HG03135 (cell line): ENCODE data around the gene ASMTL.
"Not testable (repeated sequence)": the region's sequence is repeated elsewhere in the genome, so short reads cannot be mapped to it uniquely, and the experiment has no call there.

ENCODE experiments used
- ATAC-seq: cut with Tn5 transposase; IDR thresholded peaks from one replicate; pipeline ENCODE4 v1.9.1; 2021; ENCODE audit warnings: mild to moderate bottlenecking, moderate library complexity; ENCODE audit not compliant: unreplicated experiment

The ASMTL gene

DNA sequence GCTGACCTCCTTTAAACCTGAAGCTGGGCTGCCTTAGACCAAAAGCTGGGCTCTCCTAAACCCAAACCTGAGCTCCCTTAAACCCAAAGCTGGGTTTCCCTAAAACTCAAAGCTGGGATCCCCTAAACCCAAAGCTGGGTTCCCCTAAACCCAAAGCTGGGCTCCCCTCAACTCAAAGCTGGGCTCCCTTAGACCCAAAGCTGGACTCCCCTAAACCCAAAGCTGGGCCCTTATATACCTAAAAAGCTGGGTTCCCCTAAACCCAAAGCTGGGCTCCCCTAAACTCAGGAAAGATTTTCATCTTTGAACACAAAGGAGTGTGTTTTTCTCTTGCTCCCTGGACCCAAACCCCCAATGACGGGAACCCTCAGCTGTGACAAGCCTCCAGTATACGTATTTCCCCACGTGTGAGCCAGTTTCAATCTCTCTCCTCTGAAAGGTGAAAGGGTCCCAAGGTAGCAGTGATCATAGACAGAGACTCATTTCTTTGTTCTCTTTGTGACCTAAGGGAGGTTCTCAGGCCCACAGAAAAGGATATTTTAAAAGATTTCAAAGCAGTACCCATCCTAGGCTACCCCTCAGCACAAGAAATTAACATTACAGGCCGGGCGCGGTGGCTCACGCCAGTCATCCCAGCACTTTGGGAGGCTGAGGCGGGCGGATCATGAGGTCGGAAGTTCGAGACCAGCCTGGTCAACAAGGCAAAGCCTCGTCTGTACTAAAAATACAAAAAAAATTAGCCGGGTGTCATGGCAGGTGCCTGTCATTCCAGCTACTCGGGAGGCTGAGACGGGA lies 31.3 kb upstream of the ASMTL start:
- ATAC-seq: peak; percentile 46

DNA sequence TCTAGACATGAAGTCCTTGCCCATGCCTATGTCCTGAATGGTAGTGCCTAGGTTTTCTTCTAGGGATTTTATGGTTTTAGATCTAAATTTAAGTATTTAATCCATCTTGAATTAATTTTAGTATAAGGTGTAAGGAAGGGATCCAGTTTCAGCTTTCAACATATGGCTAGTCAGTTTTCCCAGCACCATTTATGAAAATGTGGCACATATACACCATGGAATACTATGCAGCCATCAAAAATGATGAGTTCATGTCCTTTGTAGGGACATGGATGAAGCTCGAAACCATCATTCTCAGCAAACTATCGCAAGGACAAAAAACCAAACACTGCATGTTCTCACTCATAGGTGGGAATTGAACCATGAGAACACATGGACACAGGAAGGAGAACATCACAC lies 29.8 kb upstream of the ASMTL start:
- ATAC-seq: not testable (repeated sequence)

DNA sequence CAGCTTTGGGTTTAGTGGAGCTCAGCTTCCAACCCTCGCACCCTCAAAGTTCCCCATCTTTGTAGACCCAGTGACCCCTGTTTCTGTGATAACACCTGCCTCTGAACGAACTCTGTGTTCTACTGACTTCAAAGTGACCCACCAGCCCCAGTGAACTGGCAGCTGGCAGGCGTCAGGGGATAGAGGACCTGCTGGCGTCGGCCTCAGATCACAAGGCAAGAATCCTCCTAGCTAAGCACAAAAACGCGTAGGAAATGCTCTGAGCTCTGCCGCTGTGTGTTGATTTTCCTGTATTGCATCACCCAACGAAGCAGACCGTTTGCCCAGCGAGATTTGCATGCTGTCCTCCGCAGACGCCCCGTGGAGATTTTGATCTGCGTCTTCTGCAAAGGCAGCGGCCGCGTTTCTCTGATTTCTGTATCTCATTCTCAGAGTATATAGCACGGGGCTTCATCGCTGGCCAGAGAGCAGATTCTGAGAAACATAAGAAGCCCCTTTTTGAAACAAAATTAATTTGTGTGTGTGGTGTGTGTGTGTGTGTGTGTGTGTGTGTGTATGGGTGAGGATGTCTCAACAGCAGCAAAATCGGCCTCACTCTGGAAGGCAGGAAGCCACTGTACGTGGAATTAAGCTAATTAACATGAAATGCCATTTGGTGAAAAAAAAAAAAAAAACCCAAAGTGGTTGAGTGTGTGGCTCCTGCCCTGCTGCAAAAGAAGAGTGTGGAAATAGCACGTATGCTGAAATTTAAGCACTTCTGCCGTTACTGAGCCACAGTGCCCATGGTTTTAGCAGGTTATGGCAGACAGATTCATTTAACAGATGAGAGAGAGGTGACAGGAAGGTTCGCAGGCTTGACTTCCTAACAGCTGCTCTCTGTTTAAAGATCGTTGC lies 29.2 kb upstream of the ASMTL start:
- peak; percentile 49 for ATAC-seq

DNA sequence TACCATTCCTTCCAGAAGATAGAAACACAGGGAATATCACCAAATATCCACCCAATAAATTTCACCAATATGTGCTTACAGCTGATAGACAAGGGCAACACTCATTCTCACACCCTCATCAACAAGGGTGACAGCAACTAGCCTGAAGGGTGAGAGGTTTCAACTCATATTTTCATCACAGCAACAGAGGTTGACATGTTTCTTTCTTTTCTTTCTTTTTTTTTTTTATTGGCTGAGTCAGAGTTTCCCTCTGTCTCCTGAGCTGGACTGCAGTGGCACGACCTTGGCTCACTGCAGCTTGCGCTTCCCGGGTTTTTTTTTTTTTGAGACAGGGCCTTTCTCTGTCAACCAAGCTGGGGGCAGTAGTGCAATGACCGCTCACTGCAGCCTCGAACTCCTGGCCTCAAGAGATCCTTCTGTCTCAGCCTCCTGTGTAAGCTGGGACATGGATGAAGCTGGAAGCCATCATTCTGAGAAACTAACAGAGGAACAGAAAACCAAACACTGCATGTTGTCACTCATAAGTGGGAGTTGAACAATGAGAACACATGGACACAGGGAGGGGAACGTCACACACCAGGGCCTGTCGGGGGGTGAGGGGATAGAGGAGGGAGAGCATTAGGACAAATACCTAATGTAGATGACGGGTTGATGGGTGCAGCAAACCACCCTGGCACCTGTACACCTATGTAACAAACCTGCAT lies 27.5 kb upstream of the ASMTL start:
- no peak for ATAC-seq

DNA sequence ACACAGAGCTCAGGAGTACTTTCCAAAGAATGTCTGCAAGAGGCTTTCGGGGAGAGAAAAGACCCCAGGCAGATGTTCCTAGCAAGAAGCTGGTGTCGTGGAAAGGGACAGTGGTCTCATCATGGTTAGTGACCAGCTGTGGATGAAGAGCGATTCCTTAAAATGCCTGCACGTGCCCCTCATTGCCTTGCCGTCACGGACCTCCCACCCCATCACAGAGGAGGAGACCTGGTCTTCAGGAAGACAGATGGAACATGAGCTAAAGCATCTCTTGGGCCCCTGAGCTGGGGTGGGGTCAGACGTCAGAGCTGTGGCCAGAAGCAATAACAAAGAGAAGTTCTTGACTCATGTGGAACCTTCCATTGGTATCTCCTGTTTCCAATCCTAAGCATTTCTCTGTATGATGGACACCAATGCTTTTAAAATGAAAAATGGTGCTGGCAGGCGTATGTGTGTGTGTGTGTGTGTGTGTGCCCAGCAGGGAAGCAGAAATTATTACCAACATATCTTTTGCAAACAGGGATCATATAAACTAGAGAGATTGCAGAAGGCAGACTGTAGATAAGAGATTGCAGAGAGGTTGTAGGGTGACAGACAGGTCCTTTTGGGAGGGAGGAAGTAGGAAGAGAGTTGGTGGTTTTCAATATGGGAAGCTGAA lies 25.2 kb upstream of the ASMTL start:
- ATAC-seq: no peak

DNA sequence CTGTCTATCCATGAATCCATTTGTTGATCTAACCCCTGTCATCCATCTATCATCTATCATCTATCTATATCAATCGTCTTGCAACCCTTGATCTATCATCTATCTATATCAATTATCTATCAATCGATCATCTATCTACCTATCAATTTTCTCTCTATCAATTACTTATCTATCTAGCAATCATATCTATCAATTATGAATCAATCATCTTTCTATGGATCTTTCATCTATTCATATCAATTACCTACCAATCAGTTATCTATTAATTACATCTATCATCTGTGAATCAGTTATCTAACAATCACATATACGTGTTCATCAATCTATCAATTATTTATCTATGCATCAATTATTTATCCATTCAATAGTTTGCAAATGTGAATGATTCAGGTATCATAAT lies 24.5 kb upstream of the ASMTL start:
- no peak for ATAC-seq

DNA sequence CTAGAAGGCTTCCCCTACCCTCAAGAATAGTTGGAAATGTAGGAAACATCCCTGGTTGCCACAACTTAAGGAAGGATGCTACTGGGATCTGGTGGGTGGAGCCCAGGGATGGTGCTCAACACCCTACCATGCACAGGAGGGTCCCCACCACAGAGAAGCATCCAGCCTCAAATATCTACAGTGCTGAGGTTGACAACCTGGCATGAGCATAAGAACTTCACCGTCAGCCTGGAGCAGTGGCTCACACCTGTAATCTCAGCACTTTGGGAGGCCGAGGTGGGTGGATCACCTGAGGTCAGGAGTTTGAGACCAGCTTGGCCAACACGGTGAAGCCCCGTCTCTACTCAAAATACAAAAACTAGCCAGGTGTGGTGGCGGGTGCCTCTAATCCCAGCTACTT lies 24.0 kb upstream of the ASMTL start:
- no peak for ATAC-seq

DNA sequence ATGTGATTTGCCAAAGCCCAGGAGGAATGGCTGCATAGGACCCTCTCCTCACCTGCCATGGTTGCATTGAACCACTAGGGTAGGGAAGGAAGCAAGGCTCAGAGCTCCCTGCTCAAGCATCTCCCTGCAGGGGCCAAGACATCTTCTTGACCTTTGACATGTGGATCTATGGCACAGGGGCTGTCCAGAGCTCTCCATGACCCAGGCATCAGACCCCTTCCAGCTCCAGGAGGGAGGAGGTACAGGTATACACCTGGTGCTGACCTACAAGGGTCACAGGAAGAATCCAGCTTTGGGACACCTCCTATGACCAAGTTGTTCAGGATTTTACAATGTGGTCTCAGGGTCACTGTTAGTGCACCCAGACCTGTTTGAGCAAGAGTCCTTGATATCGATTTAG lies 23.2 kb upstream of the ASMTL start:
- no peak for ATAC-seq

DNA sequence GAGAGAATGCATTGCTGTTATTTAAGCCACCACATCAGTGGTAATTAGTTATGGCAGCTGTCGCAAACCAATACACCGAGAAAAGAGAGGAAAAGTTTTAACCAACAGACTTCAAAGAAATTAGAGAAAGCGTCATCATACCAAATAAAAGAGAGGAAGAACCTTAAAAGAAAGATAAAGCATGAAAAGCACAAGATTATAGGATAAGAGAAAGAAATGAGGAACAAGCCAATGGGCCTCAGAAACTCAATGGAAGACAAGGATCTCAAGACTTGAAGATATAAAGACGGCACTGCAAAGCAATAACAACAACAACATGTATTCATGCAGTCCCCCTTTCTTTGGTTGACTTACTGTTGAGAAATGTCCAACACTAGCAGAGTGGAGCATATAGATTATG lies 22.8 kb upstream of the ASMTL start:
- ATAC-seq: no peak

DNA sequence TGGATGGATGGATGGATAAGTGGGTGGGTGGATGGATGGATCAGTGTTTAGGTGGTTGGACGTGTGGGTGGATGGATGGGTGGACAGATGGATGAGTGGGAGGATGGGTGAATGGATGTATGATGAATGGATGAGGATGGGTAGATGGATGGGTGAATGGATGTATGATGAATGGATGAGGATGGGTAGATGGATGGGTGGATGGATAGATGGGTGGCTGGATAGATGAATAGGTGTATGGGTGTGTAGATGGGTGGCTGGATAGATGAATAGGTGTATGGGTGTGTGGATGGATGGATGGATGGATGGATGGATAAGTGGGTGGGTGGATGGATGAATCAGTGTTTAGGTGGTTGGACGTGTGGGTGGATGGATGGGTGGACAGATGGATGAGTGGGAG lies 21.9 kb upstream of the ASMTL start:
- ATAC-seq: not testable (repeated sequence)

DNA sequence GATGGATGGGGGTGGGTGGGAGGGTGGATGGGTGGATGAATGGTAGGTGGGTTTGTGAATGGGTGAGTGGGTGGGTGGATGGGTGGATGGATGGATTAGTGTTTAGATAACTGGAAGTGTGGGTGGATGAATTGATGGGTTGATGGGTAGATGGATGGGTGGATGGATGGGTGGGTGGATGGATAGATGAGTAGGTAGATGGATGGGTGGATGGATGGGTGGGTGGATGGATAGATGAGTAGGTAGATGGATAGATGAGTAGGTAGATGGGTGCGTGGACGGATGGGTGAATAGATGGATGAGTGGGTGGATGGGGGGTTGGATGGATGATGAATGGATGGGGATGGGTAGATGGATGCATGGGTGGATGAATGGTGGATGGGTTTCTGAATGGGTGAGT lies 20.3 kb upstream of the ASMTL start:
- no peak for ATAC-seq

DNA sequence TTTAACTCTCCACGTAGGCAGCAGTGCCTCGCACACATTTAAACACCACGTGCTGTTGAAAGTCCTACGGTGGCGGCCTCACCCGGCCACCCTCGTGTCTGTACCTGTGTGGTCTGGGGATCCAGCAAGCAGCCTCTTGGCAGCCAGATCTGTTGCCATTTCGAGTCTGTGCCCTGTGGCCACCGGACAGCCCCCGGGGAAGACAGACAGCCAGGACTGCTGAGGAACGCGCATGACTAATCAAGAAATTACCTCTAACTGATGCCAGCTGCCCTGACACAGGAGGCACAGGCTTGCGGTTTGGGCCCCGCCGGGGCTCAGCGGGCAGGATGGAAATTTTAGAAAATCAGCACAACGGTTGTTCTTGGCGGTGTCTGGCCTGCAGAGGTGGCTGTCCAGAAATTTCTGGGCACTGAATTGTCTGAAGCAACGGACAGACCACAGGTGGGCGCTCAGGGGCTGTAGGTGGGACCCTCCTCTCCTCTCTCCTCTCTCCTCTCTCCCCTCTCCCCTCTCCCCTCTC lies 15.6 kb upstream of the ASMTL start:
- peak; percentile 33 for ATAC-seq

DNA sequence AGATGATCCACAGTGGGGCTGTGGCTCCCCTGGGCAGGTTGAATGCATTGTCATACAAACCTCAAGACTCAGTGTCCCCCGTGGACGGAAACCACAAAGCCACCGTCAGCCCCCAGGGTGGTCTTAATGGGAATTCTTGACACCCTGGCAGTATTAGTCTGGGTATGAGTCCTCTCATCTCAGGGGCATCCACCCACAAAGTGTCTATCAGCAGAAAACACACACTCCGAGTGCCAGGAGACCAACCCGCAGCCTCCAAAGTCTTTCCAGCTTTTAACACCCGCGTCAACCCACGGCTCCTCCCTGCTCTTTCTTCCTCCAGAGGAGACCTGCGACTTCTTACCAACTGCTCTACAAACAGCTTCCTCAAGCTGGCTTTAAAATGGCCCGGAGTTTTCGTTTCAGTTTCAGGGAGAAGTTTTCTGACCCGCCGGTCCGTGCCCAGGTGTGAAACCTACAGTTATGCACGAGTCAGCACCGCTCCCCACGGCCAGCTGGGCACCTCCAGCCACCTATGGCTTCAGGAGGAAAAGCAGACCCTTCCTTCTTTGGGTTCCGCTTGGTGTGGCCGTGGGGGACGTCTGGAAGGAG lies 14.4 kb upstream of the ASMTL start:
- ATAC-seq: peak; percentile 48

DNA sequence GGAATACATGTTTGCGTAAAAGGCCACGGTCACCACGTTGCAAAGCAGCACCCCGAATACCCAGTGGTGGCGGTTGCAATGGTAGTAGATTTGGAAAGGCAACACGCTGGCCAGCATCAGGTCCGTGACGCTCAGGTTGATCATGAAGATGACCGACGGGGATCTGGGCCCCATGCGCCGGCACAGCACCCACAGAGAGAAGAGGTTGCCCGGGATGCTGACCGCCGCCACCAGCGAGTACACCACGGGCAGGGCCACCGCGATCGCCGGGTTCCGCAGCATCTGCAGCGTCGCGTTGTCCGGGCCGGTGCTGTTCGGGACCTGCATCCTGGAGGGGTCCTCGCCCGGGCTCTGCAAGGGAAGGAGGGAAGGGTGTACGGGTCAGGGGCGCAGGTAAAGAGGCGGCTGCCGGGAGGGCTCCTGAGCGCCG lies 13.5 kb upstream of the ASMTL start:
- no peak for ATAC-seq

DNA sequence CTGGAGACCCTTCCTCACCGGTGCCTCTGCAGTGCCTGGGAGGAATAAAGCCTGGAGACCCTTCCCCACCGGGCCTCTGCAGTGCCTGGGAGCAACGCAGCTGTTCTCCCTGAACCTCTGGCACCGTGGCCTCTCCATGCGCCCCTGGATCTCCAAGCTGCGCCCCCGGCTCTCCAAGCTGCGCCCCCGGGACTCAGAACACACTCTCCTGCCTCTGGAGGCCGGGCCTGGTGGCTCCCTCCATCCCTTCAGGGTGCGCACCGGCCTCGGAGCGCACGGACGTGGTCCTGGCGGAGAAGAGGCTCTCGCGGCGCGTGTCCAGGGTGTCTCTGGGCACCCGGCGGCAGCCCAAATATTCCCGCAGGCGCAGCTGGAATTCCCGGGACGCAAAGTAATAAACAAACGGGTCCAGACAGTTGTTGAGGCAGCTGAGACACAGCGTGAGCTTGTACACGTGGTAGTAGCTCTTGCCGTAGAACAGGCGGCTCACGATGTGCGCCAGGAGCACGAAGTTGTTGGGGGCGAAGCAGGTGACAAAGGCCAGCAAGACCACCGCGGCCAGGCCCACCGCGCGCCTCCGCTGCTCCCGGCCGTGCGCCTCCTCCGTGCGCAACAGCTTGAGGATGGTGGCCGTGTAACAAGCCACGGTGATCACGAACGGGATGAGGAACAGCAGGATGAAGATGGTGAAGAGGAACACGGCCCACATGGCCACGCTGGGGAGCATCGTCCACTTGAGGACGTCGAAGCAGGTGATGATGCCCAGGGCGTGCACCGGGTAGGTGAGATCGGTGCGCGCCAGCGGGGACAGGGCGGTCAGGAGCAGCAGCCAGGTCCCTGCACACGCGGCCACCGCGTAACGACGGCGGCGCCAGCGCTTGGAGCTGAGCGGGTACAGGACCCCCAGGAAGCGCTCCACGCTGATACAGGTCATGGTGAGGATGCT lies 12.8 kb upstream of the ASMTL start:
- no peak for ATAC-seq

DNA sequence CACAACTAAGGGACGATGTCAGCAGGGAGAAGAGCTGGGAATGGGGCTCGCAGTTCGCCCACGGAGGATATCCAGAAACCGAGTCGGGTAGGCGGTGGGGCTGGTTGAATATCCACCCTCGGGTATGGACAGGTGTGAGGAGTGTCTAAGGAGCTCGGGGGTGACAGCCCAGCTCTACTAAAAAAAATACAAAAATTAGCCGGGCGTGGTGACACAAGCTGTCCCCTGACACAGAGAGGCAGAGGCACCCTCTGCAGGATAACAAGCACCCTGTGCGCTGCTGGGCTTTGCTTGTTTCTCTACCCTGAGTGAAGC lies 12.2 kb upstream of the ASMTL start:
- no peak for ATAC-seq

DNA sequence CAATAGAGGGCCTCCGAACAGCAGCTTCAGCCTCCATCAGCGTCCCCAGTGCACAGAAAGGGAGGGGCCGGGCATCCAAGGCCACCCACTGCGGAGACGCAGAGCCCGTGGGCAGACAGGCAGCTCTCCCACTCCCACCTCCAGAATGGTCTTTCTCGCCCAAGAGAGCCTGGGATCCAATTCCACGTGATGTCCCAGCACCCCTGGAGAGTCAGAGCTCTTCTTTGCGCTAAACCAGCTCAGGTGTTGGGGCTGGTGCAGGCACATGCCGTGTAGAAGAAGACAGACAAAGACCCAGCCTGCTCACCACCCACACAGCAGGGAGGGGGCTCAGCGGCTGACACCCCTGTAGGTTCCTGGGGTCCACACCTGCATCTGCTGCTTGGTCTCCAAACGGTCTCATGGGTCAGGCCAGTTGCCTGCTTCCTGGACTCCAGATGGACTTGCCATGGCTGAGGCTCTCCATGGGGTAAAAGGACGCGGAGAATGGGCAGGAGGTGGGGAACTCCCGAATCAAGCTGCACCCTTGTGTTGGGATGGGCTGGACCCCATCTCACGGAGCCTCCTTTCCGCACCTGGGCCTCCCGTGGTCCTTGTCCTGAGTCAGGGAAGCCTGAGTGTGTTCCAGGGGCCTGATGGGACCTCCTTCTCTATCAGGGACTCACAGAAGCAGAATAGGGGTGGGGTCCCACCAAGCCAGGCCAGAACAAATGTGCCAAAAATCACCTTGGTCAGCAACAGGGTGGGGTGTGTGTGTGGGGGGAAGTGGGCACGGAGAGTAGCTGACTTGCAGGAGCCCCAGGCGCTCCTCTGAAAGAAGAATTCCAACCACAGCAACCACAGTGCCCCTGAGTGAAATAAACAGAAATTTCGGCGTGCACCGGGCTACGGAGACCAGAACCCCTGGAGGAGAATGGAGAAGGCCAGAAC lies 11.6 kb upstream of the ASMTL start:
- no peak for ATAC-seq

DNA sequence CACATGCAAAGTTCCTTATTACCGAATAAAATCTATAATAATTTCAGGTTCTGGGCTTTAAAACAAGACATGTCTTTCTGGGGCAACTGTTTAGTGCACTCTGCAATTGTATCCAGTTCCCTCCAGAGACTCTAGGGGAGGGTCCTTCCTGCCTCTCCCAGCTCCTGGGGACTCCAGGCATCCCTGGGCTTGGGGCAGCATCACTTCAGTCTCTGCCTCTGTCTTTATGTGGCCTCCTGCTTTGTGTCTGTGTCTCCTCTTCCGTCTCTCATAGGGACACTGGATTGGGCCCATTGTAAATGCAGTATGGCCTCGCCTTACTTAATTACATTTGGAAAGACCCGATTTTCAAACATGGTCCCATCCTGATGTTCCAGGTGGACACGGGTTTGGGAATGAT lies 10.9 kb upstream of the ASMTL start:
- no peak for ATAC-seq
